Mucosa of descending colon (tissue), 3 donors: ENCODE data around the gene STK32B. TPM values are rescaled to one million over a fixed set of nuclear protein-coding genes. Genes with fewer than 3 reads are reported as not detected.

Experiments used
- ATAC-seq: fragments of 200-7000 bp; cut with Tn5 transposase; one replicate; pipeline ENCODE4 v1.9.1; 2020; ENCODE audit warnings: mild to moderate bottlenecking, moderate library complexity
- DNase-seq, 3 donors: peaks; one replicate each; pipeline ENCODE4 v3.0.0-alpha.2; 2020
- H3K36me3 ChIP-seq: fragments of 200-600 bp; one replicate; pipeline ENCODE4 v1.8.0; 2021; ENCODE audit warnings: low read depth, mild to moderate bottlenecking
- H3K4me1 ChIP-seq: fragments of 200-600 bp; one replicate; pipeline ENCODE4 v1.8.0; 2021; ENCODE audit warnings: low read depth, mild to moderate bottlenecking
- H3K4me3 ChIP-seq: fragments of 200-600 bp; one replicate; pipeline ENCODE4 v1.8.0; 2021; ENCODE audit warnings: mild to moderate bottlenecking
- H3K9me3 ChIP-seq: fragments of 200-600 bp; one replicate; pipeline ENCODE4 v1.8.0; 2021; ENCODE audit warnings: mild to moderate bottlenecking
- CTCF ChIP-seq: fragments of 200-600 bp; IDR thresholded peaks from one replicate; pipeline ENCODE4 v1.8.0; 2022; ENCODE audit warnings: antibody characterized with exemption, mild to moderate bottlenecking
- intact Hi-C, 2 donors: fragments of 100-400 bp; cut with DNase I in 1 of 2; cut with micrococcal nuclease in 1 of 2; formaldehyde crosslinking; loops; one replicate each; pipeline versions ENCODE4 v1.11.0 to v1.11.1; 2022; cut with DNase I, micrococcal nuclease
- total RNA-seq, 3 donors: library from RNA; stranded (reverse); fragmentation: NEBNext Ultra II Directional in 2 of 3; extraction: Animal tissue kit (Norgen Biotek cat#: 25700) in 2 of 3; gene quantifications; one replicate each; pipeline versions ENCODE4 v1.2.1 to v1.2.4, GENCODE V29; 2021 to 2023
- donor health status: DM: no; HTN: no; CAD: no; lungs with moderate emphysema.
- donor health status: DM: no; HTN: no; CAD: no.
- donor health status: DM: no; HTN: yes; CAD: no.

The STK32B gene
- total RNA-seq, 3 donors from 2014 or later, result 0.67 to 2.2 (median 1.1) TPM

GRCh38 chr4:5118091-5118786, 67.0 kb downstream of the STK32B start:
- intact Hi-C loops, result no loop called here
- ATAC-seq, result no peak
- TF ChIP-seq CTCF, result no peak

GRCh38 chr4:5118994-5119835, 67.9 kb downstream of the STK32B start:
- ATAC-seq (no peak), DNase-seq (no peak)
- Histone ChIP-seq H3K36me3 (no peaks in the 10 kb centered on the region), H3K9me3 (no peaks in the 10 kb centered on the region), H3K4me1 (no peaks in the 10 kb centered on the region), H3K4me3 (no peak overlapping the region)
- TF ChIP-seq CTCF, result no peak
- intact Hi-C loops, result no loop called here

More at GRCh38 chr4:5118091-5118786, 67.0 kb downstream of the STK32B start:
- Histone ChIP-seq H3K36me3 (no peaks in the 10 kb centered on the region), H3K4me3 (no peak overlapping the region), H3K4me1 (no peaks in the 10 kb centered on the region), H3K9me3 (no peaks in the 10 kb centered on the region)
- no peak for DNase-seq

- ATAC-seq, result no peak
- H3K4me1 ChIP-seq, result no peaks in the 10 kb centered on the region
- no peak for DNase-seq
- no peak overlapping the region for H3K4me3 ChIP-seq
- intact Hi-C loops, result no loop called here
- no peak for TF ChIP-seq CTCF
- H3K36me3 ChIP-seq, result no peaks in the 10 kb centered on the region
- H3K9me3 ChIP-seq, result no peaks in the 10 kb centered on the region
Measured at GRCh38 chr4:5120067-5120466, 68.8 kb downstream of the STK32B start.

DNA sequence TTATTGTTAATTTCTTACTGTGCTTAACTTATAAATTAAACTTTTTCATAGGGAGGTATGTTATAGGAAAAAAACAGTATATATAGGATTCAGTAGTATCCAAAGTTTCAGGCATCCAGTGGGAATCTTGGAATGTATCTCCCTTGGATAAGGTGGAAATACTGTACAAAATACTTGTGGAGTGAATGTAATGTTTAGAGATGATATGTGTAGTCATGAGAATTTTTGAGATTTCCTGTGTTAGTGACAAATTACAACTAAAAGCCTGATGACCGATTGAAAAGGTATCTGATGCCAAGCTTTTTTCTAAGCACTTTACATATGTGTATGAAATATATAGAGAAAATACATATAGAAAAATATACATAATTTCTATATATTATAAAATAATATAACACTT, 69.2 kb downstream of the STK32B start:
- H3K4me3 ChIP-seq, result no peak overlapping the region
- H3K4me1 ChIP-seq, result no peaks in the 10 kb centered on the region
- no peak for TF ChIP-seq CTCF
- intact Hi-C loops, result no loop called here
- no peak for DNase-seq
- no peaks in the 10 kb centered on the region for H3K36me3 ChIP-seq
- H3K9me3 ChIP-seq, result no peaks in the 10 kb centered on the region
- no peak for ATAC-seq

DNA sequence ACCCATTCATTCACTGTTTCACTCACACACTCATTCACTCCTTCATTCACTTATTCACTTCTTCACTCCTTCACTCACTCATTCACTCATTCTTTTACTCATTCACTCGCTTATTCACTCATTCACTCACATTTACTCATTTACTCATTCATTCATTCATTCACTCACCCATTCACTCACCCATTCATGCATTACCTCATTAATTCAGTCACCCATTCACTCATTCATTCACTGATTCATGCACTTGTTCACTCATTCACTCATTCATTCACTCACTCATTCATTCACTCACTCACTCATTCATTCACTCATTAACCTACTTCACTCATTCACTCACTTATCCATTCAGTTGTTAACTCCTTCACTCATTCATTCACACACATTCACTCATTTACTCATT, 70.8 kb downstream of the STK32B start:
- no peak for TF ChIP-seq CTCF

More for the DNA sequence above, 70.8 kb downstream of the STK32B start:
- Histone ChIP-seq H3K36me3 (no peaks in the 10 kb centered on the region), H3K4me1 (no peaks in the 10 kb centered on the region), H3K9me3 (no peaks in the 10 kb centered on the region), H3K4me3 (no peak overlapping the region)
- ATAC-seq (no peak), DNase-seq (no peak)
- intact Hi-C loops, result no loop called here
